Measurements from ENCODE around the gene ERFL. TPM values are rescaled to one million over a fixed set of nuclear protein-coding genes. Genes with fewer than 3 reads are reported as not detected.

ERFL gene
- total RNA-seq, 1 donor from 2014 or later = not detected

Other genes with a start within 250 kb of the ERFL start
- 0.17 TPM in 1 of 2 replicates, not detected in the other for gene CEACAM7, start 240.2 kb downstream of the ERFL start, total RNA-seq
- gene CEACAM5, start 219.8 kb downstream of the ERFL start, total RNA-seq = not detected in 2 replicates
- gene CEACAM6, start 172.9 kb downstream of the ERFL start, total RNA-seq = not detected in 2 replicates
- not detected in 2 replicates for gene CEACAM3, start 131.9 kb downstream of the ERFL start, total RNA-seq
- not detected in 2 replicates for gene LYPD4, start 83.8 kb downstream of the ERFL start, total RNA-seq
- gene DMRTC2, start 83.4 kb downstream of the ERFL start, total RNA-seq = not detected in 2 replicates
- gene RPS19, start 68.2 kb downstream of the ERFL start, total RNA-seq = 1,021 and 1,770 TPM in 2 replicates
- 0.09 and 0.34 TPM in 2 replicates for gene CD79A, start 51.2 kb downstream of the ERFL start, total RNA-seq
- 53.8 and 69.4 TPM in 2 replicates for gene ARHGEF1, start 45.3 kb downstream of the ERFL start, total RNA-seq
- gene RABAC1, start 30.9 kb upstream of the ERFL start, total RNA-seq = 73.9 and 132 TPM in 2 replicates
- under 0.01 and 0.05 TPM in 2 replicates for gene ATP1A3, start 65.8 kb upstream of the ERFL start, total RNA-seq
- gene GRIK5, start 141.8 kb upstream of the ERFL start, total RNA-seq = 0.05 and 0.17 TPM in 2 replicates
- gene ZNF574, start 147.7 kb upstream of the ERFL start, total RNA-seq = 17.3 and 17.4 TPM in 2 replicates
- 0.17 and 0.56 TPM in 2 replicates for gene POU2F2, start 204.0 kb upstream of the ERFL start, total RNA-seq

Data from dermis blood vessel endothelial cell (primary cell).